Measurements from ENCODE around the gene TCEANC.
"Not testable (repeated sequence)": the region's sequence is repeated elsewhere in the genome, so short reads cannot be mapped to it uniquely, and the experiment has no call there.

Gene TCEANC

GRCh38 chrX:13652850-13653693 lies at the start of gene TCEANC:
Gene TCEANC (plus strand): TSS chrX:13653141. CDS start chrX:13662509, 9,368 bp downstream.
- peak; percentile 96 for DNase-seq

- DNase-seq, result no peak
Measured at GRCh38 chrX:13605611-13606010, 47.3 kb upstream of the TCEANC start.

- DNase-seq, result no peak
Measured at GRCh38 chrX:13607331-13607995, 45.5 kb upstream of the TCEANC start.

GRCh38 chrX:13607996-13608365 lies 45.0 kb upstream of the TCEANC start:
- DNase-seq, result no peak

- no peak for DNase-seq
Measured at GRCh38 chrX:13614154-13614553, 38.8 kb upstream of the TCEANC start.

GRCh38 chrX:13620207-13620606 lies 32.7 kb upstream of the TCEANC start:
- DNase-seq, result no peak

GRCh38 chrX:13622401-13622964 lies 30.5 kb upstream of the TCEANC start:
- DNase-seq, result no peak

GRCh38 chrX:13627306-13627705 lies 25.6 kb upstream of the TCEANC start:
- no peak for DNase-seq

- not testable (repeated sequence) for DNase-seq
Measured at GRCh38 chrX:13637224-13637623, 15.7 kb upstream of the TCEANC start.

GRCh38 chrX:13638021-13638420 lies 14.9 kb upstream of the TCEANC start:
- no peak for DNase-seq

GRCh38 chrX:13638826-13639225 lies 14.1 kb upstream of the TCEANC start:
- DNase-seq, result no peak

- not testable (repeated sequence) for DNase-seq
Measured at GRCh38 chrX:13641684-13642083, 11.3 kb upstream of the TCEANC start.

- no peak for DNase-seq
Measured at GRCh38 chrX:13645464-13646153, 7.3 kb upstream of the TCEANC start.

GRCh38 chrX:13646154-13646549 lies 6.8 kb upstream of the TCEANC start:
- DNase-seq, result peak; percentile 63

GRCh38 chrX:13647709-13648212 lies 5.2 kb upstream of the TCEANC start:
- DNase-seq, result peak; percentile 82

- DNase-seq, result not testable (repeated sequence)
Measured at GRCh38 chrX:13648336-13648735, 4.6 kb upstream of the TCEANC start.

GRCh38 chrX:13649838-13650237 lies 3.1 kb upstream of the TCEANC start:
- no peak for DNase-seq

- no peak for DNase-seq
Measured at GRCh38 chrX:13650318-13650717, 2.6 kb upstream of the TCEANC start.

- DNase-seq, result no peak
Measured at GRCh38 chrX:13651150-13651549, 1.8 kb upstream of the TCEANC start.

GRCh38 chrX:13652287-13652793 lies 601 bp upstream of the TCEANC start:
- no peak for DNase-seq

GRCh38 chrX:13654116-13654515 lies 1.2 kb downstream of the TCEANC start:
- no peak for DNase-seq

- no peak for DNase-seq
Measured at GRCh38 chrX:13655674-13656073, 2.7 kb downstream of the TCEANC start.

- peak; percentile 50 for DNase-seq
Measured at GRCh38 chrX:13658602-13659001, 5.7 kb downstream of the TCEANC start.

Measured in NCI-H345 (cell line).